IMR-90 (cell line): Measurements from ENCODE around the gene SDC1. TPM values are rescaled to one million over a fixed set of nuclear protein-coding genes. Genes with fewer than 3 reads are reported as not detected.
A peak's percentile ranks its signal among the peaks of the same experiment; 100 is the strongest.

Source experiments
- ATAC-seq: fragments of 200-7000 bp; cut with Tn5 transposase; 2 replicates; pipeline ENCODE4 v1.9.1; 2020; ENCODE audit warnings: low read depth, mild to moderate bottlenecking, moderate library complexity
- BruUV-seq: library from RNA; stranded (reverse); fragments of 400-500 nt; replicated peaks from 2 replicates; lab custom pipeline; 2021; lab: Mats Ljungman, UMichigan
- CTCF ChIA-PET: fragments of 300-600 bp; formaldehyde crosslinking; extraction: SDS; loops from one replicate; lab custom pipeline; 2021; ENCODE audit warnings: antibody characterized with exemption; lab: Yijun Ruan, JAX
- POLR2A ChIA-PET: fragments of 300-600 bp; sonication (Branson Sonifier 250); formaldehyde crosslinking; loops from one replicate; lab custom pipeline; 2022; ENCODE audit warnings: antibody characterized with exemption; ENCODE audit not compliant: unreplicated experiment; lab: Charles Lee
- DNase-seq: peaks from one replicate; pipeline ENCODE4 v3.0.0; 2013
- H2AFZ ChIP-seq: replicated peaks from 2 replicates; pipeline ENCODE3; 2013; ENCODE audit warnings: low read length, mild to moderate bottlenecking; ENCODE audit not compliant: poor library complexity
- H2AK5ac ChIP-seq: 2 replicates; pipeline ENCODE4 v1.6.1; 2013; ENCODE audit warnings: low read depth, low read length, inconsistent platforms
- H2AK9ac ChIP-seq: replicated peaks from 2 replicates; pipeline ENCODE3; 2013; ENCODE audit warnings: mild to moderate bottlenecking, low read depth, low read length, moderate library complexity; ENCODE audit not compliant: poor library complexity
- H2BK120ac ChIP-seq: 2 replicates; pipeline ENCODE4 v1.6.1; 2013; ENCODE audit warnings: low read depth, low read length, inconsistent platforms
- H2BK15ac ChIP-seq: 3 replicates; pipeline ENCODE4 v1.6.1; 2013; ENCODE audit warnings: low read depth, low read length, inconsistent platforms
- H2BK20ac ChIP-seq: 2 replicates; pipeline ENCODE4 v1.6.1; 2013; ENCODE audit warnings: low read depth, mild to moderate bottlenecking, inconsistent platforms, low read length, moderate library complexity
- H2BK5ac ChIP-seq: 2 replicates; pipeline ENCODE4 v1.6.1; 2013; ENCODE audit warnings: mild to moderate bottlenecking, low read depth, low read length, inconsistent platforms; ENCODE audit not compliant: poor library complexity, severe bottlenecking
- H3K14ac ChIP-seq: replicated peaks from 2 replicates; pipeline ENCODE4 v1.6.1; 2013; ENCODE audit warnings: low read depth, low read length, inconsistent platforms
- H3K18ac ChIP-seq: 2 replicates; pipeline ENCODE4 v1.6.1; 2013; ENCODE audit warnings: low read depth, low read length, control low read depth
- H3K23ac ChIP-seq: 2 replicates; pipeline ENCODE4 v1.6.1; 2013; ENCODE audit warnings: low read depth, low read length, inconsistent platforms
- H3K27ac ChIP-seq: 2 replicates; pipeline ENCODE4 v1.5.1; 2013; ENCODE audit warnings: mild to moderate bottlenecking, control low read depth, low read length; ENCODE audit not compliant: insufficient read depth
- H3K27me3 ChIP-seq: 2 replicates; pipeline ENCODE4 v1.6.1; 2013; ENCODE audit warnings: low read length; ENCODE audit not compliant: control insufficient read depth, insufficient read depth
- H3K36me3 ChIP-seq: 2 replicates; pipeline ENCODE4 v1.6.1; 2013; ENCODE audit warnings: low read length, mixed read lengths; ENCODE audit not compliant: control insufficient read depth, insufficient read depth
- H3K4ac ChIP-seq: 2 replicates; pipeline ENCODE4 v1.6.1; 2013; ENCODE audit warnings: low read depth, low read length, inconsistent platforms
- H3K4me1 ChIP-seq: 2 replicates; pipeline ENCODE4 v1.6.1; 2013; ENCODE audit warnings: low read length, mixed read lengths; ENCODE audit not compliant: control insufficient read depth, insufficient read depth
- H3K4me2 ChIP-seq: 2 replicates; pipeline ENCODE4 v1.6.1; 2013; ENCODE audit warnings: low read depth, mild to moderate bottlenecking, control low read depth, low read length, moderate library complexity
- H3K4me3 ChIP-seq: 2 replicates; pipeline ENCODE4 v1.5.1; 2013; ENCODE audit warnings: low read depth, mild to moderate bottlenecking, control low read depth, low read length, moderate library complexity; ENCODE audit not compliant: insufficient read depth
- H3K56ac ChIP-seq: 2 replicates; pipeline ENCODE4 v1.6.1; 2013; ENCODE audit warnings: low read length, inconsistent platforms; ENCODE audit not compliant: insufficient read depth; ENCODE audit errors: extremely low read depth
- H3K79me1 ChIP-seq, 2 experiments: 2 replicates each; pipeline ENCODE4 v1.6.1; 2013; ENCODE audit warnings: low read length in 2 of 2, inconsistent platforms in 1 of 2, low read depth in 1 of 2
- H3K9ac ChIP-seq: 2 replicates; pipeline ENCODE4 v1.6.1; 2013; ENCODE audit warnings: low read depth, low read length, control low read depth
- H3K9me1 ChIP-seq: 2 replicates; pipeline ENCODE4 v1.6.1; 2013; ENCODE audit warnings: low read length, inconsistent platforms; ENCODE audit not compliant: insufficient read depth
- H3K9me3 ChIP-seq: 2 replicates; pipeline ENCODE4 v1.6.1; 2013; ENCODE audit warnings: low read length; ENCODE audit not compliant: control insufficient read depth, insufficient read depth
- H4K20me1 ChIP-seq: 2 replicates; pipeline ENCODE4 v1.6.1; 2013; ENCODE audit warnings: low read length, inconsistent platforms; ENCODE audit not compliant: insufficient read depth
- H4K5ac ChIP-seq: 2 replicates; pipeline ENCODE4 v1.6.1; 2013; ENCODE audit warnings: mild to moderate bottlenecking, low read depth, low read length, control low read depth
- H4K8ac ChIP-seq, 2 experiments: 2 replicates each; pipeline ENCODE4 v1.6.1; 2013; ENCODE audit warnings: low read depth in 2 of 2, low read length in 2 of 2, control low read depth in 1 of 2, inconsistent platforms in 1 of 2
- H4K91ac ChIP-seq: 2 replicates; pipeline ENCODE4 v1.6.1; 2013; ENCODE audit warnings: low read depth, low read length, inconsistent platforms; ENCODE audit not compliant: insufficient read depth
- BHLHE40 ChIP-seq: fragments of 150-350 bp; IDR thresholded peaks from 2 replicates; pipeline ENCODE4 v1.6.1; 2016; ENCODE audit warnings: mild to moderate bottlenecking, low read depth, low read length
- CEBPB ChIP-seq: IDR thresholded peaks from 2 replicates; pipeline ENCODE4 v1.6.1; 2012; ENCODE audit warnings: low read depth, low read length, improper control_type of control experiment
- CHD1 ChIP-seq: IDR thresholded peaks from 2 replicates; pipeline ENCODE4 v1.6.1; 2012; ENCODE audit warnings: low read depth, low read length, improper control_type of control experiment
- CTCF ChIP-seq: conservative IDR thresholded peaks from 2 replicates; pipeline ENCODE4 v1.5.1; 2012; ENCODE audit warnings: mild to moderate bottlenecking, low read depth, low read length, improper control_type of control experiment
- FOS ChIP-seq: fragments of 150-350 bp; IDR thresholded peaks from 2 replicates; pipeline ENCODE4 v1.6.1; 2016; ENCODE audit warnings: low read depth, low read length
- MAFK ChIP-seq: IDR thresholded peaks from 2 replicates; pipeline ENCODE4 v1.6.1; 2012; ENCODE audit warnings: low read depth, low read length, improper control_type of control experiment
- MAZ ChIP-seq: IDR thresholded peaks from 2 replicates; pipeline ENCODE4 v1.6.1; 2012; ENCODE audit warnings: low read depth, mild to moderate bottlenecking, low read length, improper control_type of control experiment, moderate library complexity, borderline replicate concordance
- MXI1 ChIP-seq: IDR thresholded peaks from 2 replicates; pipeline ENCODE4 v1.6.1; 2012; ENCODE audit warnings: low read depth, mild to moderate bottlenecking, low read length, moderate library complexity, borderline replicate concordance
- NFE2L2 ChIP-seq: fragments of 150-350 bp; IDR thresholded peaks from 2 replicates; pipeline ENCODE4 v1.6.1; 2016; ENCODE audit warnings: low read depth, mild to moderate bottlenecking, low read length
- POLR2A ChIP-seq: IDR thresholded peaks from 2 replicates; pipeline ENCODE4 v1.6.1; 2012; ENCODE audit warnings: mild to moderate bottlenecking, low read depth, low read length
- RAD21 ChIP-seq: IDR thresholded peaks from 2 replicates; pipeline ENCODE4 v1.6.1; 2012; ENCODE audit warnings: low read length, improper control_type of control experiment
- RCOR1 ChIP-seq: IDR thresholded peaks from 2 replicates; pipeline ENCODE4 v1.6.1; 2012; ENCODE audit warnings: mild to moderate bottlenecking, low read length, improper control_type of control experiment; ENCODE audit not compliant: insufficient replicate concordance
- RFX5 ChIP-seq: IDR thresholded peaks from 2 replicates; pipeline ENCODE4 v1.8.0; 2012; ENCODE audit warnings: low read depth, mild to moderate bottlenecking, low read length, moderate library complexity
- WGBS, 2 experiments: methylation state at CpG; one replicate each; pipeline versions ENCODE4 v1.1.5 to v1.1.7; 2013; ENCODE audit warnings: missing lambda C conversion rate in 2 of 2; ENCODE audit not compliant: insufficient read length in 1 of 2; ENCODE audit errors: extremely low coverage in 2 of 2; 5-methylcytosine and 5-hydroxymethylcytosine counted together
- dilution Hi-C: fragments of 300-500 bp; cut with HindIII; formaldehyde crosslinking; loops from one replicate; pipeline ENCODE4 v1.14.3; 2018; ENCODE audit warnings: low sequenced_read_pairs; ENCODE audit not compliant: unreplicated experiment
- in situ Hi-C: fragments of 300-500 bp; cut with MboI; formaldehyde crosslinking; loops from 3 replicates; pipeline ENCODE4 v1.14.3; 2019; ENCODE audit warnings: low sequenced_read_pairs, inconsistent platforms, mixed read lengths
- intact Hi-C: fragments of 100-400 bp; cut with micrococcal nuclease; formaldehyde crosslinking; loops from 2 replicates; pipeline ENCODE4 v1.10.0; 2022
- polyA plus RNA-seq, 3 experiments: library from polyadenylated mRNA; depleted of rRNA; stranded (reverse); fragments of >200 nt; gene quantifications; 2 replicates each; pipeline ENCODE4 v1.2.3, GENCODE V29; 2012; ENCODE audit warnings: low replicate concordance in 1 of 3
- total RNA-seq: library from RNA; depleted of rRNA; stranded (reverse); fragments of >200 nt; gene quantifications from 2 replicates; pipeline ENCODE4 v1.2.3, GENCODE V29; 2012
- TF ChIP-seq, protein P1 (sequence below): fragments of 150-350 bp; IDR thresholded peaks from 2 replicates; pipeline ENCODE4 v1.6.1; 2016; ENCODE audit warnings: low read depth, mild to moderate bottlenecking, low read length, moderate library complexity, borderline replicate concordance
- TF ChIP-seq, protein P2 (sequence below): fragments of 150-350 bp; IDR thresholded peaks from 2 replicates; pipeline ENCODE4 v1.6.1; 2017; ENCODE audit warnings: mild to moderate bottlenecking, antibody characterized with exemption, low read length, low read depth

The SDC1 gene
- total and polyA plus RNA-seq, 2 of the 4 experiments (the other 2 are of a cell fraction): 22.0 to 28.3 TPM

- Histone ChIP-seq H4K20me1 (no peaks in the 10 kb centered on the region), H2BK120ac (peak overlapping the region; percentile 89), H2BK20ac (peak overlapping the region; percentile 92), H3K18ac (peak overlapping the region; percentile 71), H3K9me1 (peaks cover 10% of the 10 kb centered on the region), H4K8ac (peak overlapping the region; percentile 22 to 83; a peak in 3 of 4 replicates), H3K36me3 (no peaks in the 10 kb centered on the region), H2AK9ac (peak overlapping the region; percentile 73), H4K91ac (peak overlapping the region; percentile 87), H3K4ac (peak overlapping the region; percentile 85), H3K9ac (peak overlapping the region; percentile 39; the same call in 1 of the 2 replicates), H2AK5ac (peak overlapping the region; percentile 41), H2BK15ac (peak overlapping the region; percentile 35; the same call in 2 of the 3 replicates), H3K27me3 (no peaks in the 10 kb centered on the region), H3K9me3 (no peaks in the 10 kb centered on the region), H3K23ac (peak overlapping the region; percentile 53; the same call in 1 of the 2 replicates), H2AFZ (no peak overlapping the region), H2BK5ac (peak overlapping the region; percentile 78), H3K79me1 (peaks cover 0 to 37% of the 10 kb centered on the region in 2 experiments; a peak in 2 of 4 replicates), H3K4me3 (no peak overlapping the region), H3K27ac (peak overlapping the region; percentile 75; the same call in 1 of the 2 replicates), H3K56ac (peak overlapping the region; percentile 55; the same call in 1 of the 2 replicates), H3K4me2 (peak overlapping the region; percentile 45), H3K14ac (peak overlapping the region; percentile 26), H3K4me1 (peaks cover 22% of the 10 kb centered on the region), H4K5ac (peak overlapping the region; percentile 14)
- ChIA-PET CTCF (no interaction called here), POLR2A (no interaction called here)
- WGBS, 2 experiments: no CpG with 5 or more reads among the region's 3 CpGs
- DNase-seq: no peak
- in situ Hi-C loops: no loop called here
- ATAC-seq: no peak
- BruUV-seq: no TSS peak
- dilution Hi-C loops: no loop called here
- intact Hi-C loops: loop anchor here (5.0 kb wide), 1 partner anchor 54 kb away; no protein-coding TSS in a partner anchor
- TF ChIP-seq FOS (no peak), CHD1 (no peak), RFX5 (no peak), BHLHE40 (no peak), CTCF (no peak), NFE2L2 (no peak), POLR2A (no peak), RAD21 (no peak), RCOR1 (no peak), MXI1 (no peak), MAFK (no peak), MAZ (no peak), CEBPB (no peak)
- TF ChIP-seq, protein P1, sequence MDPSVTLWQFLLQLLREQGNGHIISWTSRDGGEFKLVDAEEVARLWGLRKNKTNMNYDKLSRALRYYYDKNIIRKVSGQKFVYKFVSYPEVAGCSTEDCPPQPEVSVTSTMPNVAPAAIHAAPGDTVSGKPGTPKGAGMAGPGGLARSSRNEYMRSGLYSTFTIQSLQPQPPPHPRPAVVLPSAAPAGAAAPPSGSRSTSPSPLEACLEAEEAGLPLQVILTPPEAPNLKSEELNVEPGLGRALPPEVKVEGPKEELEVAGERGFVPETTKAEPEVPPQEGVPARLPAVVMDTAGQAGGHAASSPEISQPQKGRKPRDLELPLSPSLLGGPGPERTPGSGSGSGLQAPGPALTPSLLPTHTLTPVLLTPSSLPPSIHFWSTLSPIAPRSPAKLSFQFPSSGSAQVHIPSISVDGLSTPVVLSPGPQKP: no peak
- TF ChIP-seq, protein P2, sequence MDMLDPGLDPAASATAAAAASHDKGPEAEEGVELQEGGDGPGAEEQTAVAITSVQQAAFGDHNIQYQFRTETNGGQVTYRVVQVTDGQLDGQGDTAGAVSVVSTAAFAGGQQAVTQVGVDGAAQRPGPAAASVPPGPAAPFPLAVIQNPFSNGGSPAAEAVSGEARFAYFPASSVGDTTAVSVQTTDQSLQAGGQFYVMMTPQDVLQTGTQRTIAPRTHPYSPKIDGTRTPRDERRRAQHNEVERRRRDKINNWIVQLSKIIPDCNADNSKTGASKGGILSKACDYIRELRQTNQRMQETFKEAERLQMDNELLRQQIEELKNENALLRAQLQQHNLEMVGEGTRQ: no peak
These were observed 4.0 kb downstream of the SDC1 start for GRCh38 chr2:20220806-20221554.
